GM18505 (cell line): ENCODE results near the gene ANKRD66.

ENCODE experiments used
- ATAC-seq: cut with Tn5 transposase; IDR thresholded peaks from one replicate; pipeline ENCODE4 v1.9.1; 2021; ENCODE audit not compliant: unreplicated experiment
- POLR2A ChIP-seq: IDR thresholded peaks from 4 replicates; pipeline ENCODE4 v1.6.1; 2011; ENCODE audit warnings: borderline replicate concordance; ENCODE audit not compliant: insufficient read depth, insufficient read length; ENCODE audit errors: extremely low read depth

ANKRD66 gene

GRCh38 chr6:46746696-46747095, at the start of gene ANKRD66:
TSS of gene ANKRD66 (plus strand) at chr6:46746933. CDS start at chr6:46751949, 5,016 bp downstream.
- ATAC-seq, result no peak
- TF ChIP-seq POLR2A, result no peak

GRCh38 chr6:46699970-46700369, 46.8 kb upstream of the ANKRD66 start:
- no peak for TF ChIP-seq POLR2A
- no peak for ATAC-seq

- ATAC-seq, result no peak
- TF ChIP-seq POLR2A, result no peak
Measured at GRCh38 chr6:46704562-46704961, 42.2 kb upstream of the ANKRD66 start.

- no peak for TF ChIP-seq POLR2A
- ATAC-seq, result no peak
Measured at GRCh38 chr6:46706464-46706863, 40.3 kb upstream of the ANKRD66 start.

- ATAC-seq, result no peak
- no peak for TF ChIP-seq POLR2A
Measured at GRCh38 chr6:46711491-46711890, 35.2 kb upstream of the ANKRD66 start.

- ATAC-seq, result no peak
- TF ChIP-seq POLR2A, result no peak
Measured at GRCh38 chr6:46715141-46715540, 31.6 kb upstream of the ANKRD66 start.

GRCh38 chr6:46719099-46719498, 27.6 kb upstream of the ANKRD66 start:
- no peak for ATAC-seq
- no peak for TF ChIP-seq POLR2A

GRCh38 chr6:46720401-46720800, 26.3 kb upstream of the ANKRD66 start:
- no peak for TF ChIP-seq POLR2A
- no peak for ATAC-seq

- no peak for TF ChIP-seq POLR2A
- ATAC-seq, result no peak
Measured at GRCh38 chr6:46729787-46730326, 16.9 kb upstream of the ANKRD66 start.

GRCh38 chr6:46730921-46731461, 15.7 kb upstream of the ANKRD66 start:
- no peak for ATAC-seq

GRCh38 chr6:46733341-46733801, 13.4 kb upstream of the ANKRD66 start:
- no peak for ATAC-seq
- no peak for TF ChIP-seq POLR2A

More at GRCh38 chr6:46730921-46731461, 15.7 kb upstream of the ANKRD66 start:
- no peak for TF ChIP-seq POLR2A

GRCh38 chr6:46734867-46735719, 11.6 kb upstream of the ANKRD66 start, which contains the start of gene PLA2G7:
TSS of gene PLA2G7 (minus strand) at chr6:46735375. CDS start at chr6:46722891, 12,484 bp downstream.
- no peak for ATAC-seq
- no peak for TF ChIP-seq POLR2A

GRCh38 chr6:46735720-46736031, 11.1 kb upstream of the ANKRD66 start:
- no peak for ATAC-seq
- no peak for TF ChIP-seq POLR2A

- no peak for TF ChIP-seq POLR2A
- no peak for ATAC-seq
Measured at GRCh38 chr6:46736906-46737305, 9.8 kb upstream of the ANKRD66 start.
